Bronchial epithelial cell (primary cell): ENCODE measurements around the gene ARHGDIG. TPM values are rescaled to one million over a fixed set of nuclear protein-coding genes. Genes with fewer than 3 reads are reported as not detected.

Experiments used
- total RNA-seq: library from RNA; depleted of rRNA; stranded (reverse); fragments of >200 nt; gene quantifications from 2 replicates; pipeline ENCODE4 v1.2.1, GENCODE V29; 2014

The ARHGDIG gene
- total RNA-seq, 1 donor from 2014 or later = not detected

Other genes starting within 250 kb of the ARHGDIG start
- gene POLR3K, start 227.0 kb upstream of the ARHGDIG start, total RNA-seq = 4.7 and 5.8 TPM in 2 replicates
- gene SNRNP25, start 226.8 kb upstream of the ARHGDIG start, total RNA-seq = 9.0 and 14.1 TPM in 2 replicates
- gene RHBDF1, start 208.0 kb upstream of the ARHGDIG start, total RNA-seq = 10.3 and 20.6 TPM in 2 replicates
- gene MPG, start 202.4 kb upstream of the ARHGDIG start, total RNA-seq = 91.1 and 107 TPM in 2 replicates
- 6.8 TPM in 2 replicates for gene NPRL3, start 141.9 kb upstream of the ARHGDIG start, total RNA-seq
- not detected in 2 replicates for gene HBZ, start 127.9 kb upstream of the ARHGDIG start, total RNA-seq
- gene HBM, start 114.6 kb upstream of the ARHGDIG start, total RNA-seq = not detected in 2 replicates
- gene HBA2, start 107.7 kb upstream of the ARHGDIG start, total RNA-seq = not detected in 2 replicates
- not detected in 2 replicates for gene HBA1, start 103.9 kb upstream of the ARHGDIG start, total RNA-seq
- gene HBQ1, start 100.1 kb upstream of the ARHGDIG start, total RNA-seq = not detected in 2 replicates
- 28.5 and 29.5 TPM in 2 replicates for gene LUC7L, start 51.1 kb upstream of the ARHGDIG start, total RNA-seq
- gene FAM234A, start 45.8 kb upstream of the ARHGDIG start, total RNA-seq = 11.3 and 39.3 TPM in 2 replicates
- 0.26 TPM in 1 of 2 replicates, not detected in the other for gene RGS11, start 4.6 kb upstream of the ARHGDIG start, total RNA-seq
- under 0.01 TPM in 1 of 2 replicates, not detected in the other for gene PDIA2, start 2.6 kb downstream of the ARHGDIG start, total RNA-seq
- 49.0 and 49.5 TPM in 2 replicates for gene AXIN1, start 72.1 kb downstream of the ARHGDIG start, total RNA-seq
- gene MRPL28, start 89.9 kb downstream of the ARHGDIG start, total RNA-seq = 104 and 113 TPM in 2 replicates
- 44.2 and 46.3 TPM in 2 replicates for gene PGAP6, start 101.4 kb downstream of the ARHGDIG start, total RNA-seq
- 35.3 and 64.0 TPM in 2 replicates for gene NME4, start 116.6 kb downstream of the ARHGDIG start, total RNA-seq
- 3.7 and 7.6 TPM in 2 replicates for gene DECR2, start 121.3 kb downstream of the ARHGDIG start, total RNA-seq
- gene RAB11FIP3, start 145.1 kb downstream of the ARHGDIG start, total RNA-seq = 9.6 and 10.5 TPM in 2 replicates
- gene CAPN15, start 247.1 kb downstream of the ARHGDIG start, total RNA-seq = 27.1 and 31.9 TPM in 2 replicates